HepG2 (cell line): Measurements from ENCODE around the gene SLC34A3. TPM values are rescaled to one million over a fixed set of nuclear protein-coding genes. Genes with fewer than 3 reads are reported as not detected.
A peak's percentile ranks its signal among the peaks of the same experiment; 100 is the strongest.

ENCODE experiments used
- ATAC-seq: fragments of 200-7000 bp; cut with Tn5 transposase; 3 replicates; pipeline ENCODE4 v1.9.1; 2020; ENCODE audit warnings: mild to moderate bottlenecking, moderate library complexity
- BruUV-seq: library from RNA; stranded (reverse); fragments of 400-500 nt; replicated peaks from 2 replicates; lab custom pipeline; 2021; lab: Mats Ljungman, UMichigan
- CTCF ChIA-PET: fragments of 300-600 bp; formaldehyde crosslinking; extraction: SDS; loops from one replicate; lab custom pipeline; 2021; ENCODE audit warnings: low total read pairs, inconsistent platforms, low intra/inter-chr PET ratio; lab: Yijun Ruan, JAX
- POLR2A ChIA-PET: fragments of 350-600 bp; sonication (Branson Sonifier 250); formaldehyde crosslinking; loops from one replicate; lab custom pipeline; 2020; ENCODE audit warnings: antibody characterized with exemption, inconsistent platforms; lab: Yijun Ruan, JAX
- DNase-seq: peaks from one replicate; pipeline ENCODE4 v3.0.0-alpha.2; 2015; ENCODE audit warnings: low spot score
- FAIRE-seq: peaks from 3 replicates; lab custom pipeline; 2011; peaks lifted over from hg19 to GRCh38; lab: Jason Lieb, UNC
- H2AFZ ChIP-seq: one replicate; pipeline ENCODE4 v1.6.1; 2011; ENCODE audit warnings: low read length, inconsistent platforms
- H3K27ac ChIP-seq: fragments of 300-600 bp; 3 replicates; pipeline ENCODE4 v1.8.0; 2011; ENCODE audit warnings: mixed run types, mild to moderate bottlenecking, mixed read lengths, low read length, inconsistent platforms; ENCODE audit not compliant: insufficient read depth; ENCODE audit errors: extremely low read length
- H3K27me3 ChIP-seq, 2 experiments: fragments of 200-600 bp in 1 of 2; 2 replicates in 1 of 2; 3 replicates in 1 of 2; pipeline versions ENCODE4 v1.6.0 to v1.8.0; 2011; ENCODE audit warnings: low read length in 2 of 2, mild to moderate bottlenecking in 2 of 2, moderate library complexity in 2 of 2, inconsistent platforms in 1 of 2; ENCODE audit not compliant: insufficient read depth in 2 of 2, control insufficient read depth in 1 of 2
- H3K36me3 ChIP-seq, 2 experiments: fragments of 200-600 bp in 1 of 2; replicated peaks in 1 of 2; 2 replicates in 1 of 2; 3 replicates in 1 of 2; pipeline versions ENCODE4 v1.5.1 to v1.8.0; 2011; ENCODE audit warnings: low read length in 2 of 2, inconsistent platforms in 1 of 2; ENCODE audit not compliant: insufficient read depth in 2 of 2, control insufficient read depth in 1 of 2
- H3K4me1 ChIP-seq: 2 replicates; pipeline ENCODE4 v1.5.1; 2012; ENCODE audit warnings: low read length, inconsistent platforms; ENCODE audit not compliant: insufficient read depth
- H3K4me2 ChIP-seq: 2 replicates; pipeline ENCODE4 v1.6.0; 2011; ENCODE audit warnings: low read depth, low read length, inconsistent platforms
- H3K4me3 ChIP-seq, 3 experiments: fragments of 200-600 bp in 1 of 3; sonication (generic), shearing (Covaris generic) in 1 of 3; replicated peaks in 1 of 3; 2 replicates each; pipeline ENCODE4 v1.5.1; 2011 to 2016; ENCODE audit warnings: low read length in 3 of 3, inconsistent platforms in 2 of 3, low read depth in 2 of 3, mild to moderate bottlenecking in 2 of 3, control low read depth in 1 of 3, mixed read lengths in 1 of 3; ENCODE audit not compliant: insufficient read depth in 1 of 3
- H3K79me2 ChIP-seq: one replicate; pipeline ENCODE4 v1.6.1; 2011; ENCODE audit warnings: low read length, inconsistent platforms; ENCODE audit not compliant: insufficient read depth
- H3K9ac ChIP-seq: 2 replicates; pipeline ENCODE4 v1.6.0; 2011; ENCODE audit warnings: mild to moderate bottlenecking, low read depth, low read length, inconsistent platforms; ENCODE audit not compliant: insufficient read depth
- H3K9me3 ChIP-seq: 2 replicates; pipeline ENCODE4 v1.5.1; 2012; ENCODE audit warnings: mild to moderate bottlenecking, low read length
- H4K20me1 ChIP-seq: 2 replicates; pipeline ENCODE4 v1.6.0; 2011; ENCODE audit warnings: inconsistent platforms, mild to moderate bottlenecking, low read length, moderate library complexity; ENCODE audit not compliant: insufficient read depth
- EEA1 ChIP-seq: sonication (generic); formaldehyde crosslinking; IDR thresholded peaks from 2 replicates; pipeline ENCODE4 v1.5.1; 2020; ENCODE audit warnings: mild to moderate bottlenecking, missing genetic modification reagents, borderline replicate concordance
- FOXK2 ChIP-seq: fragments of 450-650 bp; IDR thresholded peaks from 2 replicates; pipeline ENCODE4 v1.6.1; 2016
- HNF1A ChIP-seq, 2 experiments: sonication (generic) in 1 of 2; formaldehyde crosslinking in 1 of 2; IDR thresholded peaks; 2 replicates each; pipeline versions ENCODE4 v1.4.0 to v1.6.1; 2016 to 2020; ENCODE audit warnings: borderline replicate concordance in 1 of 2, low read depth in 1 of 2, mild to moderate bottlenecking in 1 of 2, missing genetic modification reagents in 1 of 2
- HNRNPUL1 ChIP-seq: fragments of 200-400 bp; formaldehyde crosslinking; IDR thresholded peaks from 2 replicates; pipeline ENCODE4 v1.6.1; 2017; ENCODE audit warnings: low read depth, mild to moderate bottlenecking, low read length, moderate library complexity
- KLF11 ChIP-seq: IDR thresholded peaks from 2 replicates; pipeline ENCODE4 v1.6.1; 2016; ENCODE audit warnings: missing compliant biosample characterization
- KMT2B ChIP-seq: IDR thresholded peaks from 2 replicates; pipeline ENCODE4 v1.6.1; 2016; ENCODE audit warnings: missing genetic modification reagents, missing compliant biosample characterization
- MTA1 ChIP-seq: sonication (generic); formaldehyde crosslinking; IDR thresholded peaks from 2 replicates; pipeline ENCODE4 v1.4.0; 2020; ENCODE audit warnings: missing genetic modification reagents, mild to moderate bottlenecking, borderline replicate concordance
- YY1 ChIP-seq: IDR thresholded peaks from 2 replicates; pipeline ENCODE4 v1.6.1; 2011; ENCODE audit warnings: low read length, low read depth, moderate library complexity, mild to moderate bottlenecking; ENCODE audit not compliant: insufficient read depth, insufficient replicate concordance
- ZFP91 ChIP-seq: sonication (generic); formaldehyde crosslinking; IDR thresholded peaks from 2 replicates; pipeline ENCODE4 v1.9.0; 2022; ENCODE audit warnings: missing genetic modification reagents, mild to moderate bottlenecking, borderline replicate concordance
- ZNF205 ChIP-seq: IDR thresholded peaks from 2 replicates; pipeline ENCODE4 v1.6.1; 2018; ENCODE audit warnings: missing biosample characterization, missing genetic modification reagents
- ZNF331 ChIP-seq: sonication (generic); formaldehyde crosslinking; IDR thresholded peaks from 2 replicates; pipeline ENCODE4 v1.4.0; 2020; ENCODE audit warnings: missing genetic modification reagents
- ZNF572 ChIP-seq: sonication (generic); formaldehyde crosslinking; IDR thresholded peaks from 2 replicates; pipeline ENCODE4 v1.5.1; 2020; ENCODE audit warnings: mild to moderate bottlenecking, missing genetic modification reagents
- ZNF775 ChIP-seq: sonication (generic); formaldehyde crosslinking; IDR thresholded peaks from 2 replicates; pipeline ENCODE4 v1.4.0; 2020; ENCODE audit warnings: missing genetic modification reagents, mild to moderate bottlenecking, moderate library complexity, borderline replicate concordance
- ZZZ3 ChIP-seq: sonication (generic); formaldehyde crosslinking; IDR thresholded peaks from 2 replicates; pipeline ENCODE4 v1.4.0; 2020; ENCODE audit warnings: missing genetic modification reagents, mild to moderate bottlenecking, borderline replicate concordance
- WGBS: methylation state at CpG from one replicate; pipeline ENCODE4 v1.1.6; 2017; ENCODE audit warnings: low lambda C conversion rate; 5-methylcytosine and 5-hydroxymethylcytosine counted together
- in situ Hi-C: cut with HindIII; loops from 2 replicates; pipeline ENCODE4 v1.10.0; 2017; ENCODE audit warnings: low pct_unique_long_range_greater_than_20kb; ENCODE audit not compliant: extremely low pct_ligation_motif_present
- intact Hi-C: fragments of 100-400 bp; cut with micrococcal nuclease; formaldehyde crosslinking; loops from one replicate; pipeline ENCODE4 v1.10.0; 2022; ENCODE audit not compliant: unreplicated experiment
- polyA plus RNA-seq, 8 experiments: library from polyadenylated mRNA; depleted of rRNA in 3 of 8; stranded (reverse) in 7 of 8; unstranded in 1 of 8; fragments of >200 nt; fragmentation: Illumina TruSeq in 4 of 8; extraction: Trizol in 4 of 8; gene quantifications; 2 replicates each; pipeline versions ENCODE4 v1.2.1 to v1.2.3, GENCODE V29; 2011 to 2016; ENCODE audit warnings: low read depth in 4 of 8, missing spikeins in 1 of 8, mixed read lengths in 1 of 8; ENCODE audit not compliant: insufficient read depth in 1 of 8
- total RNA-seq, 5 experiments: library from RNA; depleted of rRNA; stranded (reverse); fragments of >200 nt; fragmentation: Illumina TruSeq; extraction: Trizol; gene quantifications; 2 replicates each; pipeline ENCODE4 v1.2.3, GENCODE V29; 2016; ENCODE audit warnings: low read depth in 1 of 5
- TF ChIP-seq, protein P1 (sequence below): sonication (generic); formaldehyde crosslinking; IDR thresholded peaks from 2 replicates; pipeline ENCODE4 v1.8.0; 2022; ENCODE audit warnings: mild to moderate bottlenecking, missing genetic modification reagents, moderate library complexity

Gene SLC34A3
- total and polyA plus RNA-seq, 2 of the 13 experiments (the other 11 are each of a cell fraction or from before 2014, with no cell fraction given): 0.07 to 1.0 TPM

GRCh38 chr9:137221506-137222111, 9.1 kb upstream of the SLC34A3 start:
- ATAC-seq: peak; percentile 2
- POLR2A ChIA-PET: interaction anchor here (0.6 to 13.4 kb wide), 8 partner anchors 13 to 135 kb away, joined by 3 to 225 read pairs (median 24); partner anchors contain the start of genes MAN1B1, NDOR1, TMEM203 and TPRN
- Histone ChIP-seq H3K4me1 (peaks cover 62% of the 10 kb centered on the region), H3K4me2 (peak overlapping the region; percentile 56), H3K4me3 (peak overlapping the region; percentile 55 to 64 (median 59); a peak in 4 of 6 replicates), H3K27ac (peak overlapping the region; percentile 65), H3K36me3 (no peaks in the 10 kb centered on the region), H3K9ac (peak overlapping the region; percentile 57), H3K9me3 (no peaks in the 10 kb centered on the region), H3K79me2 (peaks cover 3% of the 10 kb centered on the region), H3K27me3 (no peaks in the 10 kb centered on the region; a peak in 1 of 5 replicates), H4K20me1 (peaks cover 4% of the 10 kb centered on the region; the same call in 1 of the 2 replicates), H2AFZ (no peak overlapping the region)
- CTCF ChIA-PET: no interaction called here
- intact Hi-C loops (loop anchor here (2.0 kb wide), 2 partner anchors 15 to 21 kb away; partner anchors contain the start of gene TPRN), in situ Hi-C loops (no loop called here)
- DNase-seq: no peak
- FAIRE-seq: no peak
- BruUV-seq: no TSS peak
- WGBS: no CpG with 5 or more reads among the region's 61 CpGs
- TF ChIP-seq MTA1 (peak; percentile 78; the same call in 1 of the 2 replicates), ZNF775 (no peak), EEA1 (CRISPR knock-in tag) (no peak), ZNF205 (CRISPR knock-in tag) (no peak), ZNF572 (no peak), HNRNPUL1 (no peak), KLF11 (CRISPR knock-in tag) (no peak), FOXK2 (no peak), ZZZ3 (CRISPR knock-in tag) (no peak), KMT2B (CRISPR knock-in tag) (no peak), ZFP91 (CRISPR knock-in tag) (no peak), YY1 (peak; percentile 24), HNF1A (IDR thresholded peaks at IDR 0.05; ENCODE audit: low read depth) (no peak), HNF1A (CRISPR knock-in tag; IDR thresholded peaks at IDR 0.05; ENCODE audit: borderline replicate concordance) (no peak), ZNF331 (CRISPR knock-in tag) (no peak)
- TF ChIP-seq, protein P1, sequence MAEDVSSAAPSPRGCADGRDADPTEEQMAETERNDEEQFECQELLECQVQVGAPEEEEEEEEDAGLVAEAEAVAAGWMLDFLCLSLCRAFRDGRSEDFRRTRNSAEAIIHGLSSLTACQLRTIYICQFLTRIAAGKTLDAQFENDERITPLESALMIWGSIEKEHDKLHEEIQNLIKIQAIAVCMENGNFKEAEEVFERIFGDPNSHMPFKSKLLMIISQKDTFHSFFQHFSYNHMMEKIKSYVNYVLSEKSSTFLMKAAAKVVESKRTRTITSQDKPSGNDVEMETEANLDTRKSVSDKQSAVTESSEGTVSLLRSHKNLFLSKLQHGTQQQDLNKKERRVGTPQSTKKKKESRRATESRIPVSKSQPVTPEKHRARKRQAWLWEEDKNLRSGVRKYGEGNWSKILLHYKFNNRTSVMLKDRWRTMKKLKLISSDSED: no peak
